Posterior cingulate gyrus (tissue), 11 donors: Measurements from ENCODE around the gene CEP126.

Experiments
- DNase-seq, 10 donors: peaks; one replicate each; pipeline versions ENCODE4 v3.0.0 to v3.0.0-alpha.2; 2020 to 2021; ENCODE audit warnings: mixed read lengths in 3 of 10
- intact Hi-C: fragments of 100-400 bp; cut with DNase I; formaldehyde crosslinking; loops from one replicate; pipeline ENCODE4 v1.15.1; 2023

Gene CEP126, protein sequence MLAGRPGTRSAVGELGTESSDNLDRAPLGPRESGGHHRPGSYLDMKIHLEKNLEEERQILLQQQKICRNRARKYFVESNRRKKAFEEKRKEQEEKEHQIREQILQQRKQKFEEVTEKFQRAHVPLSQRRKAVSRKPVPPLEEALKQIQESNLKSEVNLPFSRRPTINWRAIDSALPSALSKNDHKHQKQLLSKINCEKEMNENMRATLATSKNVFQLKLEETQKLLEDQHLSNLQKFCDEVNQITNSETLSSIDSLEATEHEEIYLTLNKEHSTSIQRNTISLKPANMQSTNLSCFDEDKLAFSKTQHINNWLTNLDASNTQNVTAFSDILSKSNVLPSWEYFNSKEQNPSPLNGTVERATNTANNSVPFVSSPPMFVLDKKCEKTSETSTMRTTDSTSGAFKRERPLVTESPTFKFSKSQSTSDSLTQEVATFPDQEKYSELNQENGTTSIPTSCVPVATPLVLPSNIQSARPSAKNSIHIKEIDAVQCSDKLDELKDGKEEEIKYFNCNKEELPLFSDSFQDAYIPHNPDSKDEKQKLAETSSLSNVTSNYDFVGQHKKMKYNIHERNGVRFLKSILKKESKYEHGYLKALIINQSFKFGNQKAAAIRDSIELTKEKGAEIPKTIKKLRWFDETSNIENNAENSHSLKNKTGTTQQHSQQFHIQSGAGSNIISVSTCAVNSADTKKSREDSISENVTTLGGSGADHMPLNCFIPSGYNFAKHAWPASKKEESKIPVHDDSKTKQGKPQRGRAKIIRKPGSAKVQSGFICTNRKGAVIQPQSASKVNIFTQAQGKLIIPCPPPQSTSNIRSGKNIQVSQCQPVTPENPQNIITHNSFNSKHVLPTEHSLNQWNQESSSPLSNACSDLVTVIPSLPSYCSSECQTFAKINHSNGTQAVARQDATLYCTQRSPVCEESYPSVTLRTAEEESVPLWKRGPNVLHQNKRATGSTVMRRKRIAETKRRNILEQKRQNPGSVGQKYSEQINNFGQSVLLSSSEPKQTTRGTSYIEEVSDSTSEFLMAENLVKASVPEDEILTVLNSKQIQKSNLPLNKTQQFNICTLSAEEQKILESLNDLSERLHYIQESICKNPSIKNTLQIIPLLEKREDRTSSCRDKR

DNA sequence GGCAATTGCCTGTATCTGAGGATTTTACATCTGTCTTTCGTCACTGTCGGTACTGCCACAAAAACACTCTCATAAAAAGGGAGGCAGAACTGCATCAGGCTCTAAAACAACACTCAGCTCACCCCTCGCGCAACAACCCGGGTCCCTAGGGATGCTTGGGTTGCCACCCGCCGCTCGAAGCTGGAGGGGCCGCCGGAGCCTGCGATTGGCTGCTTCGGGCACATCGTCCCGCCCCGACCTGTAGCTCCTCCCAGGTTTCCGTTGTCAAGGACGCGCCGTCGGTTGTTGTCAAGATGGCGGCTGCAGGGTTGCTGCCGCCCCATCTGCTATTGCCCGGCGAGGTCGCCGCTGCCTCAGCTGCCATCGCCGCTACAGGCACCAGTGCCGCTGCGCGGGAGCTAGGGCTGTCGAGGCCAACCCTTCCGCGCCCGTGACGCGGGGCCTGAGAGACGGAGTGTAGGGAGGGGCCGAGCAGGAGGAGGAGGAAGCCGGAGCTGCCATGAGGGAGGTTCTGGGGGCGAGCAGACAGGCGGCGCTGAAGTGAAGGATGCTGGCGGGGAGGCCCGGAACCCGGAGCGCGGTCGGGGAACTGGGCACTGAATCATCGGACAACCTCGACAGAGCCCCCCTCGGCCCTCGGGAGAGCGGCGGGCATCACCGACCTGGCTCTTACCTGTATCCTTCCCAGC lies at the start of gene CEP126:
TSS of gene CEP126 (plus strand) at position 273 of the 689 bp plus-strand sequence. CDS start at position 548, 275 bp downstream.
- DNase-seq = peak; percentile 92 to 99 (median 95)
- intact Hi-C loops = loop anchor here (5.0 kb wide), 1 partner anchor 92 kb away; no protein-coding TSS in a partner anchor

DNA sequence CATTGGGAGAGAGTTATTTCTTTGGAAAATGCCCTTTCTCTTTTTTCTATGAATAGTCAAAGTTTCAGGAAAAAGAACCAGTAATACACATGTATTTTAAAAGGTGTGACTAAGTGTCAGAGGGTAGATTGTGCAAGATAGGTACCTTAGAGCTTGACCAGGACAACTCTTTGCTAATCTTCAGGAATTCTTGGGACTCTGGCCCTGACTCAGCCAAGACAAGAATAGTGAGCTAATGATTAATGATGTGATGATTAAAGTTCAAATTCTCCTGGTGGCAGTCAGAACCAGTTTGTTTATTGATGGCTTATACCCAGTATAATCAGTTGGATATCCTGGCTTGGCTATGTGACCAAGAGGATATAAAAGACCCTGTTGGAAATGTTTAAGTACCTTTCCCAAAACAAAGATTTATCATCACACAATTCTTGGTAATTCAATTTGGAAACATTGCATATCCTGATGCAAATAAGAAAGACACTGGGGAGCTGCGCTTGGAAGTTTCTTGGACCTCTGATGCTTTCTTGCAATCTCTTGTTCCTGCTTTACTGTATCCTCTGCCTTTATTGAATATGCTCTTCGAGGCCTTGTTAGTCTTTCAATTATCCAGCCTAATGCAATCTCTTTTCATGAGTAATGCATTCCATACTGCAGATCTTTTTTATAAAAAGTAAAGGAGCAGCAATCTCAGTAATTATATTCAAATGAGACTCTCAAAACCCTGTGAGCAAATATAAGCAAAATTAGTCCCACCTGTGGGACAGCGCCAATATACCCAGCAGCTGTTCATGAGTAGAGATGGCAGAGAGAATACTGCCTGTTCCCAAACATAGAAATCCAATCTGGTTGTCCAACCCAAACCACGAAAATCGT lies 48.0 kb upstream of the CEP126 start:
- no peak for DNase-seq
- intact Hi-C loops = no loop called here

DNA sequence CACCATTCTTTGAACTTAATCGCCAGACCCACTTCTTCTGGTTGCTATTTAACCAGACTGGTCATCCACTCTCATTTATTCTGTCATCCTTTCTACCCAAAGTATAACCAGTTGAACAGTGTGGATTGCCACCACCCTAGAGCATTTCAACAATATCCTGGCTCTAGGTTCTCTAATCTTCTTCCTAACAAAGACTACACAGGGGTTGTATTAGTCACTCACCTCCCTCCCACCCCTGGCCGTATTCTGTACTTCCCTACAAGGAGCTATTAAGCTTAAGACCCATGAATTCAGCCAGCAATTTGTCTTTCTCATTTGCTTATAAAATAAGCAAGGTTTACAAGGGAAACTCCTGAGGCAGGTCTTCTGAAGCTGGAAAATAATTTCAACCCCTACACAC lies 46.9 kb upstream of the CEP126 start:
- DNase-seq = no peak
- intact Hi-C loops = no loop called here

DNA sequence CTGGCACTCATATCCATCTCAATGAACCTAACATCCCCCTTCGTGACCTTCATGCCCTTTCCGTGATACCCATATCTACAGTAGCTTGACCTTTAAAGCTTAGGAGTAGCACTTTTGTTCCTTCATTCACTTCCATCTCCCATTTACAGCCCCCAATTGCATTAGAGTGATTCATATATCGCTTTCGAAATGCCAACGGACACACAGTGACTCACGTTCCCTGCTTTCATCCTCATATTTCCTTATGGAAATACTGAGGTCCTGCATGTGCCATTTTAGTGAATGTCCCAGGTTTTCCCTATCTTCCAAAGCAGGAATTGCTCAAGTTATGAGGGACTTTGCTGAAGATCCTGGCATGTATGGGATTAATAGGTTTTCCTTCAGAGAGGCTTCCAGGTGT lies 44.3 kb upstream of the CEP126 start:
- intact Hi-C loops = no loop called here
- DNase-seq = no peak

DNA sequence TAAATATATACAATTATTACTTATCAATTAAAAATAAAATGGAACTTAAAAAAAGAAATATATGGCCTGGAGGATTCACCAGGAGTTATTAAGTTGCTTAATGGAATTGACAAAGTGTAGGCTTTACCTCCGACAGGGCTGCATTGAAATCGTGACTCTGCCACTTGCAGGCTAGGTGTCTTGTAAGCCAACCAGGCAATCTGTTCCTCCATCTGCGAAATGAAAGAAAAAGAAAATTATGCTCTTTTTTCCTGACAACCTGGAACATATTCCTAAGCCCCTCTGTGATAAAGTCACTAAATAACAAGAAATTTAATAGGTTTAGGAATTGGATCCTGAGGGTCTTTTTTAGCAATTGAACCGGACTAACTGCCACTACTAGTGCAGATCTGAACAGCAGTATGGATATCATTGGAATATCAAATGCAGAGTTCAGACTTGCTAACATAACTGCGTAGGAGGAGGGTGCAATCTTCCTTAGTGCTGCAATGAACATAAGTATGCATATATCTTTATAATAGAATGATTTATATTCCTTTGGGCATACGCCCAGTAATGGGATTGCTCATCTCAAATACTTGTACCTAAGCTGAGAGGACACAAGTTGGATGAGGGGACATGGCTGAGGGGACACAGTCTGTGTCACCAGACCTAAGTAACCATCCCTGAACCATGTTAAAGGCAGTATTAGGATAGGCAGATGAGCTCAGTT lies 42.5 kb upstream of the CEP126 start:
- DNase-seq = no peak
- intact Hi-C loops = no loop called here

DNA sequence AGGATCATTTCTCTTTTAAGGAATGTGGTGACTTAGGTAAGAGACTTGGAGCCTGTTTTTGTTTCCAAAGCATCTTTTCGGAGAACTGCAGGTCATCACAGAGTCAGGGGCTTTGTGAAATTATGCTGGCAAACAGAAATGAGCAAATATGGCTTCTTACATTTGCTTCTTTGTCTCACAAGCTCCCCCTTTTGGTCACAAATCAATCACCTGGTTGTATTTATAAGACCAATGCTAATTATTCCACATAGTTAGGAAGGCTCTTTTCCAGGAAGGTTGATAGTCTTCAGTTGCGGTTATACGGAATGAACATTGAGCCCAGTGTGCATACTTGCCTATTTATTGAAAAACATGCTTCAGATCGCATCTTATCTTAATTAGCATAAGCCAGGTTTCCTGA lies 34.6 kb upstream of the CEP126 start:
- DNase-seq = no peak
- intact Hi-C loops = no loop called here

DNA sequence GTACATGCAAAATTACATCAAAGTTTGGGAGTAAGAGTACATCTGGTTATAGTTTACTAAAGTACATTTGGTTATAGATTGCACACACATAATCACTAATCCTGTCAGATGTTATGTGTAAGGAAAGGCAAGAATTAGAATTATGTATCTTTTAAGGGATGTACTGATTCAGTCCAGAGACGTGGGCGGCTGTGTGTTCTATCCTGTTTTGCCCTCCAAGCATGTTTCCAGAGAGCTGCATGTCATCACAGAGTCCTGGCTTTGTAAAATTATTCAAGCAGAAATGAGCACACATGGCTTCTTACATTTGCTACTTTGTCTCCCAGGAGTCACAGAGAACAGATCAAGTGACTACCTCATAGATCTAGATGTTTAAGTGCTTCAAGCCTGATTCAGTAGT lies 33.2 kb upstream of the CEP126 start:
- no peak for DNase-seq
- intact Hi-C loops = no loop called here

DNA sequence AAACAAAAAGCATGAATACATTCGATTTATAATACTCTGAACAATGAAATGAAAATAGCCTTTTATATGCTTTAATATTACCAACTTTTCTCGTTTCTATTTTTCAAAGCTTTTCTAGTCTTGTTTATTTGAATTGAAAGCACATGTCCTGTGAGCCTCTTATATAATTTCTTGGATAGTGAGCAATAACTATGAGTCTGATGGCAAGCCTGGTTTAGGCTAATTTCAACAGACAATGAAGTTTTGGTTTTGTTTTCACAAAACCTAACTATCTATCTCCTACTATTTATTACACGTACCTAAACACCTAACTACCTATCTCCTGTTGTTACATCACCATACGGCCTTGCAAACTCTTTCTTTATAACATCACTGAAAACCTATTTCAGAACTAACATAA lies 29.2 kb upstream of the CEP126 start:
- intact Hi-C loops = no loop called here
- no peak for DNase-seq

DNA sequence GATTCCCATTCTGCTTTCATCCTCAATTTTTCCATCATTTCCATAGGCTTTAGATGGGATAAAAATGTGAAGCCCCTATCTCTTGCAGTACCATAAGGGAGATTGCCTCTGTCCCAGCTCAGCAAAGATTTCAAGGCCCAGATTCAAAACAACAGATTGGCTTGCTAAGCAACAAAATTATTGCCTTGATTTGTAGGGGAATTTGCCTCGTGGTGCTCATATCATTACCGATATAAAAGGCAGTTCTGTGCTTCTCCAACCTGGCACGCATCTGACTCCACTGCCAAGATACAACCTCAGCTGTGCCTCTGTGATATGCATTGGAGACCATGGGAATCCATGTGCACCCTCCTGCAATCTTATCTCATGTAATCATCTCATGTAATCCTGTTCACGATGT lies 25.0 kb upstream of the CEP126 start:
- no peak for DNase-seq
- intact Hi-C loops = no loop called here

DNA sequence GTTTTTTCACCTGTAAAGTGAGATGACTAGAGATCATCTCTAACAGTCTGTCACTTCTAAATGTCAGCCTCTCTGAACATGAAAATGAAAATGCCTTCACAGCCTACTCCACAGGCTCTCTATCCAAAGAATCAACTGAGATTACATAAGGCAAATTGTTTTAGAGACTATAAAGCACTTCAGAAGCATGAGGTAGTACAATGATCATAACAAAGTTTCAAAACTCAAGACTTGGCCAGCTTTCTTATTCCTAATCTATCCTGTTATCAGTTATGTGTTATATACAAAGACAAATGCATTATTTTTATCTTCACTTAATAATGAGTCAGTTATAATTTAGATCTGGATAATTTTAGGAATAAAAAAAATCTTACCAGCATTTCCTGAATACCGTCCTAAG lies 20.3 kb upstream of the CEP126 start:
- intact Hi-C loops = no loop called here

DNA sequence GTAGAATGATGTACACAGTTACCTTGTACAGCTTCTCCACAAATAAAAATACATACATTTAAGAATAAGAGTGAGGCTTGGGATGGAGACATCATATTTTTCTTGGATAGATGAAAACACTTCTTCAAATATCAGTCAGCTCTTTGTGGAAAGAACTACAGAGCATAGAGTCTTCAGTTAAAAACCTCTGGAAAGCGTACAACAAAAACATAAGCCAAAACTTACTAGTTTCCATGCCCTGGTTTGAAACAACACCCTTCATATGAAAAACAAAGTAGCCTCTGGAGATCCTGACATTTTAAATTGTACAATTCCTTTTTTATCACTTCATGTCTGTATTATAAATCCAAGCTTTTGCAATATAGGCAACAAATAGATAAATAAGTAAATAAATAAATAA lies 7.0 kb upstream of the CEP126 start:
- intact Hi-C loops = no loop called here
- DNase-seq = no peak

More for the DNA sequence above, 20.3 kb upstream of the CEP126 start:
- DNase-seq = no peak

DNA sequence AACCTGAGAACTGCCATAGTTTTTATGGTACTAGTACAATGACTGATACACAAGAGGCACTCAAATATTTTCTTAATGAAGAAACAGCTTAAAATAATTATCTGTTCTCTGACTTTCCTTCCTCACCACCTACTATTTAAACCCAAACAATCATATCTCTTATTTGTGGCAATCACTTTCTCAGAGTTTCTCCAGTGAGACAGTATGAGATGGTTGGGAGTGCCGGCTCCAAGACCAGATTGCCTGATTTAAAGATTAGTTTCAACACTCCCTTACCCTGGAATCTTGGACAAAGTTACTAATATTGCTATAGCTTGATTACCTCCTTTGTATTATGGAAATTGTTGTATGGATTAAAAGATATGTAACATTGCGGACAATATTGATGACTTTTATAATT lies 5.7 kb upstream of the CEP126 start:
- intact Hi-C loops = no loop called here
- no peak for DNase-seq

DNA sequence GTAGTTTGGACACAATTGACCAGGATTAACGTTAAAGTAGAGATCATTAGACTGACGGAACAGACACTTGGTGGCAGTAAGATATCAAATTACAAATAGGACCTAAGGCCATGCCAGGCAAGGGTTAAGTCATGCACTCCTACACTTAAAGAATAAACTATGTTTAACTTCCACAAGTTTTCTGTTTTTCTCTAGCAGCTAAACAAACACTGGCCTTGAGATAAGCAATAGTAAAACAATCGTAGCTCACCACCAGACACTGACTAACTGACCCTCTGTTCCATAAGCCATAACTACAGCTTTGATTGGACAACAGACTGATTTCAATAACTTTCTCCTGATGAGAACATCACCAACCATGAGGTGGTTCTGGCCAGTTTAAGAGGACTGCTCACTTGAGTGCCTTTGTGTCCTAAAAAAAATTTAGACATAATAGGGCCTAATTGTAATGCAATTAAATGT lies 2.0 kb upstream of the CEP126 start:
- intact Hi-C loops = loop anchor here (5.0 kb wide), 1 partner anchor 94 kb away; no protein-coding TSS in a partner anchor
- no peak for DNase-seq

DNA sequence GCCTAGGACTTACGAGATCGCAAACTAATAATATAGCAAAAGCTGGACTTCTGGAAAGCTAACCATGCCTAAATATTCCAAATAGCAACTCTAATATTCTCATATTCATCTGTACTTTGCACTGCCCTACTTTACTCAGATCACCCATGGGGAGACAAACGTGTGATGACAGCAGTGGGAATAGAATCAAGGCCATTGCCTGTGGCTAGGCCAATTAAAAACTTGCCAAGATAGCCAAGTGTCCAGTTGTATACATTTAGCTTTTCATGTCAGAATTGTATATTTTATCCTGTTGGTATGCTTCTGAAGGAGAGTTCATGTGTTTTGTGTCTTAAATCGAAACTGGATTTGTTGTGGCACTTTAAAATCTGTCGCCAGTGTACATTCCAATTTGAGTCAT lies 1.2 kb upstream of the CEP126 start:
- intact Hi-C loops = loop anchor here (5.0 kb wide), 1 partner anchor 94 kb away; no protein-coding TSS in a partner anchor
- no peak for DNase-seq

DNA sequence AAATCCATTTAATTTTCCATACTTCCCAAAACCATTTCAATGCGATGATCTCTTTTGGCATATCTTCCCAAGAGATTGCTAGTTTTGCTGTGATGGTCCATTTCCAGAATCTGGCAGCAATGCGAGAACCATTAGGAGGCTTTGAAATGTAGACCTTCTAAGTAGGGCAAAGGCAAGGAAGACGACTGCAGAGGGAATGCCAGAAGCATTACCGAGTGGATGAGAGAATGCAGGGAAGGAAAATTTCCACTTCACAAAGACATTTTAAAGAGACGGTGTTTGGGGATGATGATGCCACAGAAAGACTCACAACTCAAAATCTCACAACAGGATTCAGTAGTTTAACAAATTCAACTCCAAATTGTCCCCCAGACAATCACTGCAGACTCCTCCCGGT lies 471 bp upstream of the CEP126 start:
- no peak for DNase-seq
- intact Hi-C loops = loop anchor here (5.0 kb wide), 1 partner anchor 93 kb away; no protein-coding TSS in a partner anchor

DNA sequence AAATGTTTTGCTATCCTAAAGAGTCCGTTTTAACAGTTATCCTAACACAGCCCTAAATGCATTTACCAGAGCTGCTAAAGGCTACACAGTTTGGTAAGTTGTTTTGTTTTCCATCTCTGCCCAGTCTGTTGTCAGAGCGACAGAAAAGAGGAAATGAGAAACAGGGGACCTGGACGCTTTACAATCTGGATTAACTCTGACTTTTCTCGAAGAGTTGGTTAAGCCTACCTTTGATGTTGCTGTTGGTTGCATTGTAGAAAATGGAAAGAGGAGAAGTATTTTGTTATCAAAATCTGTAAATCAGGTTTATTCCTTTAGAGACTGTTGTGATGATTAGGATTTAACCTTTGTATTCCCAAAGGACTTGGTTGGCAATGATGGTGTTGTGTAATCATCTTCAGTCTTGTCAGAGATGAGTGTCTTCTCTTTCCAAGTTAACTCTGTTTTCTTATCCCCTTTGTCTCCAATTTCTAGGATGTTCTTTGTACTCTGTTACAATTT lies 1.0 kb downstream of the CEP126 start:
- intact Hi-C loops = no loop called here
- DNase-seq = no peak

DNA sequence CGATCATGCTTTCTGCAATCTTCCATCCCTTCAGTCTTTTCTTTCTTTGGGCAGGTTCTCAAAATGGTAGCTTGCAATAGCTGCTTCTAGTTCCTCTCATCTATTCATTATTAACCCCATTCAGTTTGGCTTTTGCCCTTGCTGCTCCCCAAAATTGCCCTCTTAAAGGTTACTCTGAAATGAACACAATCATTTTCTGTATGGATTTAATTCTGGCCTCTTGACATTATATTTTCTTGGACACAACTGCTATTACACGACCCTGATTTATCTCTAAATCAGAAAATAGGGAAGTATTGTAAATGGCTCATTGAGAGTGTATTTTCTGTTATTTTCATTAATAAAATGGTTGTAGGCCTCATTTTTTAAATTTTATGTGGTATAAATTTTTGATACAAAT lies 1.6 kb downstream of the CEP126 start, which contains the start of gene ANGPTL5:
TSS of gene ANGPTL5 (minus strand) at position 101 of the 400 bp plus-strand sequence. CDS start 8,613 bp downstream, outside the sequence.
- intact Hi-C loops = no loop called here
- no peak for DNase-seq

DNA sequence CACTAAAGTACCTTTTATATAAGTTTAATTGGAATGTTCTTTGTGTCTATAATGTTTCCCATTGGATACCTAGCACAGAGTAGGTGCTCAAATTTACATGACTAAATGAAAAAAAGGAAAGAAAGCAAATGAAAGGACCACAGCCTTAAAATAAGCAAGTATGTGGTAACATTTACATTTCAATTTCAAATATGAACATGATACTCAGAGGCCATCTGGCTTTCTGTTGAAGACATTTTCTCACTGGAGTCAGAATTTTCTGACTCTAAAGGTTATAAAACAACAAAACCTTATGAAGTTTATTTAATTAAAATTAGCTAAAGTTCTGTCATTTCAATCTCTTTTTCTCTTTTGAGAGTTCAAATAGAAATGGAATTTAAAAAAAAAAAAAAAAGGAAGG lies 2.4 kb downstream of the CEP126 start:
- DNase-seq = no peak
- intact Hi-C loops = no loop called here
